Astrocyte (in vitro differentiated cells and primary cell): ENCODE data around the gene SLC44A5. TPM values are rescaled to one million over a fixed set of nuclear protein-coding genes. Genes with fewer than 3 reads are reported as not detected.

ENCODE experiments used
- DNase-seq: peaks from one replicate; pipeline ENCODE4 v3.0.0-alpha.2; 2010; ENCODE audit warnings: low read depth
- FAIRE-seq: peaks from 2 replicates; lab custom pipeline; 2011; peaks lifted over from hg19 to GRCh38; lab: Jason Lieb, UNC
- H2AFZ ChIP-seq: 2 replicates; pipeline ENCODE4 v1.6.0; 2012; ENCODE audit warnings: low read depth, low read length, inconsistent platforms
- H3K27ac ChIP-seq: 2 replicates; pipeline ENCODE4 v1.5.1; 2011; ENCODE audit warnings: low read depth, low read length, inconsistent platforms
- H3K27me3 ChIP-seq: 2 replicates; pipeline ENCODE4 v1.6.0; 2011; ENCODE audit warnings: low read length, inconsistent platforms; ENCODE audit not compliant: insufficient read depth
- H3K36me3 ChIP-seq: 2 replicates; pipeline ENCODE4 v1.5.1; 2011; ENCODE audit warnings: low read length, inconsistent platforms; ENCODE audit not compliant: insufficient read depth
- H3K4me1 ChIP-seq: 2 replicates; pipeline ENCODE4 v1.5.1; 2011; ENCODE audit warnings: low read length, inconsistent platforms; ENCODE audit not compliant: insufficient read depth
- H3K4me2 ChIP-seq: 2 replicates; pipeline ENCODE4 v1.6.0; 2012; ENCODE audit warnings: low read length, inconsistent platforms
- H3K4me3 ChIP-seq: 2 replicates; pipeline ENCODE4 v1.5.1; 2011; ENCODE audit warnings: low read depth, mild to moderate bottlenecking, low read length, inconsistent platforms; ENCODE audit not compliant: insufficient read depth
- H3K79me2 ChIP-seq: 2 replicates; pipeline ENCODE4 v1.6.0; 2012; ENCODE audit warnings: mild to moderate bottlenecking, low read length, inconsistent platforms; ENCODE audit not compliant: insufficient read depth
- H3K9ac ChIP-seq: 2 replicates; pipeline ENCODE4 v1.6.0; 2012; ENCODE audit warnings: mild to moderate bottlenecking, low read length, inconsistent platforms
- H3K9me3 ChIP-seq: 2 replicates; pipeline ENCODE4 v1.5.1; 2012; ENCODE audit warnings: low read depth, mild to moderate bottlenecking, low read length, inconsistent platforms; ENCODE audit not compliant: insufficient read depth
- H4K20me1 ChIP-seq: 2 replicates; pipeline ENCODE4 v1.6.0; 2012; ENCODE audit warnings: low read length, inconsistent platforms; ENCODE audit not compliant: insufficient read depth
- H3K27ac Mint-ChIP-seq: one replicate; pipeline ENCODE4 v1.8.0; 2021; ENCODE audit warnings: mild to moderate bottlenecking, mixed read lengths; ENCODE audit not compliant: unreplicated experiment
- H3K27me3 Mint-ChIP-seq: one replicate; pipeline ENCODE4 v1.8.0; 2021; ENCODE audit warnings: low read depth, mixed read lengths; ENCODE audit not compliant: unreplicated experiment
- H3K36me3 Mint-ChIP-seq: one replicate; pipeline ENCODE4 v1.8.0; 2021; ENCODE audit warnings: low read depth, mixed read lengths; ENCODE audit not compliant: unreplicated experiment
- H3K4me1 Mint-ChIP-seq: one replicate; pipeline ENCODE4 v1.8.0; 2021; ENCODE audit warnings: low read depth, mixed read lengths; ENCODE audit not compliant: unreplicated experiment
- H3K4me3 Mint-ChIP-seq: one replicate; pipeline ENCODE4 v1.8.0; 2021; ENCODE audit warnings: mild to moderate bottlenecking, moderate library complexity, mixed read lengths; ENCODE audit not compliant: unreplicated experiment
- H3K9me3 Mint-ChIP-seq: one replicate; pipeline ENCODE4 v1.8.0; 2021; ENCODE audit warnings: mild to moderate bottlenecking, mixed read lengths; ENCODE audit not compliant: unreplicated experiment
- CTCF ChIP-seq: IDR thresholded peaks from 2 replicates; pipeline ENCODE4 v1.5.1; 2011; ENCODE audit warnings: low read depth, mild to moderate bottlenecking, inconsistent platforms, low read length, moderate library complexity; ENCODE audit not compliant: insufficient read depth
- EZH2 ChIP-seq: IDR thresholded peaks from 2 replicates; pipeline ENCODE4 v1.6.1; 2012; ENCODE audit warnings: mild to moderate bottlenecking, low read length, inconsistent platforms; ENCODE audit not compliant: insufficient read depth
- total RNA-seq: library from RNA; stranded (reverse); gene quantifications from 2 replicates; pipeline ENCODE4 v1.2.1, GENCODE V29; 2021

SLC44A5 gene
- total RNA-seq, 1 donor from 2014 or later: 2.2 TPM

- Histone ChIP-seq H2AFZ (no peak overlapping the region), H3K4me2 (no peak overlapping the region), H3K4me1 (no peaks in the 10 kb centered on the region), H3K79me2 (no peaks in the 10 kb centered on the region), H3K9me3 (no peaks in the 10 kb centered on the region), H3K9ac (no peak overlapping the region), H3K4me3 (no peak overlapping the region), H4K20me1 (no peaks in the 10 kb centered on the region), H3K36me3 (no peaks in the 10 kb centered on the region), H3K27me3 (no peaks in the 10 kb centered on the region), H3K27ac (no peak overlapping the region)
- H3K4me3 Mint-ChIP-seq: no peak overlapping the region
- peaks cover 5% of the 10 kb centered on the region for H3K27me3 Mint-ChIP-seq
- H3K36me3 Mint-ChIP-seq: no peaks in the 10 kb centered on the region
- DNase-seq: peak; percentile 10
- H3K4me1 Mint-ChIP-seq: no peaks in the 10 kb centered on the region
- no peaks in the 10 kb centered on the region for H3K9me3 Mint-ChIP-seq
- peak; percentile 84 for TF ChIP-seq CTCF
- no peak for TF ChIP-seq EZH2
- no peak overlapping the region for H3K27ac Mint-ChIP-seq
- FAIRE-seq: peak; percentile 89
Measured at GRCh38 chr1:75632350-75632949, 21.5 kb upstream of the SLC44A5 start.

GRCh38 chr1:75630998-75631397 is 20.1 kb upstream of the SLC44A5 start:
- no peak overlapping the region for H3K27ac Mint-ChIP-seq
- H3K4me3 Mint-ChIP-seq: no peak overlapping the region
- H3K27me3 Mint-ChIP-seq: peaks cover 9% of the 10 kb centered on the region
- FAIRE-seq (no peak), DNase-seq (no peak)
- H3K4me3 ChIP-seq: no peak overlapping the region
- H3K9me3 ChIP-seq: no peaks in the 10 kb centered on the region
- no peaks in the 10 kb centered on the region for H3K4me1 Mint-ChIP-seq
- H3K4me2 ChIP-seq: no peak overlapping the region
- no peaks in the 10 kb centered on the region for H3K79me2 ChIP-seq
- no peak overlapping the region for H2AFZ ChIP-seq
- H3K4me1 ChIP-seq: no peaks in the 10 kb centered on the region
- H3K36me3 Mint-ChIP-seq: no peaks in the 10 kb centered on the region
- no peak overlapping the region for H3K9ac ChIP-seq
- H4K20me1 ChIP-seq: no peaks in the 10 kb centered on the region
- TF ChIP-seq EZH2 (no peak), CTCF (no peak)
- no peaks in the 10 kb centered on the region for H3K27me3 ChIP-seq
- no peaks in the 10 kb centered on the region for H3K36me3 ChIP-seq
- H3K27ac ChIP-seq: no peak overlapping the region
- no peaks in the 10 kb centered on the region for H3K9me3 Mint-ChIP-seq

- no peaks in the 10 kb centered on the region for H3K9me3 ChIP-seq
- H3K4me1 ChIP-seq: no peaks in the 10 kb centered on the region
- no peak overlapping the region for H2AFZ ChIP-seq
- DNase-seq (no peak), FAIRE-seq (no peak)
- H3K79me2 ChIP-seq: no peaks in the 10 kb centered on the region
- H3K36me3 Mint-ChIP-seq: no peaks in the 10 kb centered on the region
- no peak overlapping the region for H3K27ac ChIP-seq
- no peak overlapping the region for H3K9ac ChIP-seq
- no peaks in the 10 kb centered on the region for H3K4me1 Mint-ChIP-seq
- H3K27me3 Mint-ChIP-seq: peaks cover 9% of the 10 kb centered on the region
- no peaks in the 10 kb centered on the region for H4K20me1 ChIP-seq
- no peaks in the 10 kb centered on the region for H3K27me3 ChIP-seq
- no peak for TF ChIP-seq CTCF
- no peak for TF ChIP-seq EZH2
- H3K4me3 Mint-ChIP-seq: no peak overlapping the region
- no peak overlapping the region for H3K27ac Mint-ChIP-seq
- H3K9me3 Mint-ChIP-seq: no peaks in the 10 kb centered on the region
- H3K4me3 ChIP-seq: no peak overlapping the region
- H3K36me3 ChIP-seq: no peaks in the 10 kb centered on the region
- H3K4me2 ChIP-seq: no peak overlapping the region
Measured at GRCh38 chr1:75630004-75630594, 19.2 kb upstream of the SLC44A5 start.
